GM13976 (cell line): ENCODE results near the gene NKAIN2.
"Not testable (repeated sequence)": the region's sequence is repeated elsewhere in the genome, so short reads cannot be mapped to it uniquely, and the experiment has no call there.

Experiments
- DNase-seq: peaks from one replicate; pipeline ENCODE4 v3.0.0; 2012; ENCODE audit warnings: low spot score
- in situ Hi-C: fragments of 300-500 bp; cut with MboI; formaldehyde crosslinking; loops from one replicate; pipeline ENCODE4 v1.12.0; 2022; ENCODE audit warnings: low sequenced_read_pairs, mixed read lengths, inconsistent platforms; ENCODE audit not compliant: unreplicated experiment
- TF ChIP-seq, protein P1 (sequence below): IDR thresholded peaks from 2 replicates; pipeline ENCODE4 v1.5.1; 2012; ENCODE audit warnings: borderline replicate concordance, mild to moderate bottlenecking; ENCODE audit not compliant: insufficient read depth; ENCODE audit errors: extremely low read depth, missing control alignments, control extremely low read depth

The NKAIN2 gene

DNA sequence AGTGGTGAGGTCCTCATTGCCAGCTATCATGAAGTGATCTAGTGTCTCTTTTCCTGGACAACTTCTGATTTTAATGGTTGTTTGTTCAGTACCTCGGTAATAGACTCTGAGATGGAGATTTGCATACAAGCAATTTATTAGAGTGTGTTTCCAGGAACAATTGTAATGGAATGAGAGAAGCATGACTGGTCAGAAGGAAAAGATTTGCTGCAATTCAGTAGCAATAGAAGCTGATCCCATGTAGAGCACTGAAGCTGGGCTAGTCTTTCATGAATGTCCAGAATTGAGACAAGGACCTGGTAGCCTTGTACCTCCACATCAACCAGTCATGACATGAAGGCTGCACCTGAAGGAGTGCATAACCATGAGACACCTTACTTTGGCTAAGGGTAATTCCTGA lies 526.5 kb downstream of the NKAIN2 start:
- TF ChIP-seq, protein P1, sequence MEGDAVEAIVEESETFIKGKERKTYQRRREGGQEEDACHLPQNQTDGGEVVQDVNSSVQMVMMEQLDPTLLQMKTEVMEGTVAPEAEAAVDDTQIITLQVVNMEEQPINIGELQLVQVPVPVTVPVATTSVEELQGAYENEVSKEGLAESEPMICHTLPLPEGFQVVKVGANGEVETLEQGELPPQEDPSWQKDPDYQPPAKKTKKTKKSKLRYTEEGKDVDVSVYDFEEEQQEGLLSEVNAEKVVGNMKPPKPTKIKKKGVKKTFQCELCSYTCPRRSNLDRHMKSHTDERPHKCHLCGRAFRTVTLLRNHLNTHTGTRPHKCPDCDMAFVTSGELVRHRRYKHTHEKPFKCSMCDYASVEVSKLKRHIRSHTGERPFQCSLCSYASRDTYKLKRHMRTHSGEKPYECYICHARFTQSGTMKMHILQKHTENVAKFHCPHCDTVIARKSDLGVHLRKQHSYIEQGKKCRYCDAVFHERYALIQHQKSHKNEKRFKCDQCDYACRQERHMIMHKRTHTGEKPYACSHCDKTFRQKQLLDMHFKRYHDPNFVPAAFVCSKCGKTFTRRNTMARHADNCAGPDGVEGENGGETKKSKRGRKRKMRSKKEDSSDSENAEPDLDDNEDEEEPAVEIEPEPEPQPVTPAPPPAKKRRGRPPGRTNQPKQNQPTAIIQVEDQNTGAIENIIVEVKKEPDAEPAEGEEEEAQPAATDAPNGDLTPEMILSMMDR, result no peak
- DNase-seq, result no peak
- in situ Hi-C loops, result no loop called here

DNA sequence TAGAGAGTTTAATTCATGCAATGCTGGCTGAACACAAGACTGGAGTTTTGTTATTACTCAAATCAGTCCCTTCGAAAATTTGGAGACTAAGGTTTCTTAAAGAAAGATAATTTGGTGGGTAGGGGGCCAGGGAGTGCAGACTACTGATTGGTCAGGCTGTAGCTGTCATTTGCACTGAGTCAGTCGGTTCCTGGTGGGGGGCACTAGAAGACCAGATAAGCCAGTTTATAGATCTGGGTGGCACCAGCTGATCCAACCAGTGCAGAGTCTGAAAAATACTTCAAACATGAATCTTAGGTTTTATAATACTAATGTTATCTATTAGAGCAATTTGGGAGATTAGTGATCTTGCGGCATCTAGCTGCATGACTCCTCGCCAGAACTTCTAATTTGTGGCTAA lies 530.7 kb downstream of the NKAIN2 start:
- in situ Hi-C loops, result no loop called here
- TF ChIP-seq, protein P1, result no peak
- no peak for DNase-seq

DNA sequence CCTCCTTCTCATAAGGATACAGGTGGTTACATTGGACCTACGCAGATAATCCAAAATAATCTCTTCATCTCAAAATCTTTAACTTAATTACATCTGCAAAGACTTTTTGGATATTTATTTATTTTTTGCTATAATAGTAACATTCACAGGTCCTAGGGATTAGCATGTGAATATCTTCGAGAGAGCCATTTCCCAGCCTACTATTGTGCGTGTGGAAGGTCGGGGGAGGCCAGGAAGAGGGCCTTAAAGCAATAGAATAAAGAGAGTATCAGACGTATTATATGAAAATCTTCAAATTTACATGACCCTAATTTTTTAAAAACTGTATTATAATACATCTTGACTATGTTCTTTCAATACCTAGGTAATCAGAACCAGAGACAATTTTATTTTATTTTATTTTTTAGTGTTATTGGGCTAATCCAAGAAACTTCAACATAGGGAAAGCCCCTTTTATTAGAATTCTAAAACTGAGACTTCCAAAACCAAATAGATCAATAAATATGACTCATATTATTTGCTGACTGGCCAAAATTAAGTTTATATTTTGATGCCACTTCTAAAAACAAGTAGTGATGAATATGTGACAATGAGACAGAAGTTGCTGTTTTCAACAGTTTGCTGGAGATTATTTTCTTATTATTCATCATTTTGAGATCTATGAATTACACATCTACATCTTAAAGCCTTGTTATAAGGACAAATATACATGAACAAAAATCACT lies 536.1 kb downstream of the NKAIN2 start:
- TF ChIP-seq, protein P1, result no peak
- no peak for DNase-seq
- in situ Hi-C loops, result no loop called here

GRCh38 chr6:124348339-124348738 lies 544.7 kb downstream of the NKAIN2 start:
- DNase-seq, in situ Hi-C loops: not testable (repeated sequence)

DNA sequence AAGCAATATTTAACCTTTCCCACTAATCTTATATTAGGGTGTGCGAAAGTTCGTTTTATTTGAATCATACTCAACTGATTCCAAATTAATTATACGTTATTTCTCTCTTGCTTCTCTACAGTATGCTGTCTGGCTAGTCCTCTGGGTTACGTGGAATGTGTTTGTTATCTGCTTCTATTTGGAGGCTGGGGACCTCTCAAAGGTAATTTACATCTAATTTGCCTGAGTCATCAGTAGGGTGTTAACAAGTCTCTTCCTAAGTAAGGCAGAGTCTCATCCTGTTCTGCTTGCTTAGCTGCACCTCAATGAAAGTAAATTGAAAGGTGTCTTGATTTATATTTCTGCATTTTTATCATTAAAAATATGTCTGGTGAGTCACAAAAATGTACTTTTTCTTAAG lies 551.5 kb downstream of the NKAIN2 start:
- TF ChIP-seq, protein P1, result no peak
- in situ Hi-C loops, result no loop called here
- DNase-seq, result no peak

DNA sequence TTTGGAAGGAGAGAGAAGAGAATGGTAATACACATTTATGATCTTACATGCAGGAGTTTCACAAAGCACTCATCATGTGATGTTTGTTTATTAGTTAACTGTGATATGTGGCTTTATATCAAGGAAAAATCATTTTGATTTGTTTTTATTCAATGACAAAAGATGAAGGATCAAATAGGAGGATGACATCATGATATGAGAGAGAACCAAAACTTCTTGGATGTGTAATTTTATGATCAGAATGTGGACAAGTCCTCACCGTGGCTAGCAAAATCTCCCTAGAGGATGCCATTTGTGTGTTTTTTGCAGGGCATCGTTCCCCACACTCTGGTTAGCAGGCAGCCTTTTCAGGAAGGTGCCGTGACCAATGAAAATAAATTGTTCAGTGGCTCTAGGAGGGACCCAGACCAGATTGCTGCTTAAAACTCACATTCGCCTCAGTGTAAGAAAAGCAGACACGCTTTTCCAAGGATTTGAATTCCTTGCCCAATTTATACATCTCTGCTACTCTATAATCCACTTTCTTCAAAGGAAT lies 552.7 kb downstream of the NKAIN2 start:
- DNase-seq, result no peak
- TF ChIP-seq, protein P1, result no peak
- in situ Hi-C loops, result no loop called here

GRCh38 chr6:124356811-124357210 lies 553.1 kb downstream of the NKAIN2 start:
- TF ChIP-seq, protein P1, result no peak
- DNase-seq, result no peak
- in situ Hi-C loops, result no loop called here
